ENCODE results near the gene IGSF9.
A peak's percentile ranks its signal among the peaks of the same experiment; 100 is the strongest.

The IGSF9 gene

GRCh38 chr1:159974350-159974965, 29.0 kb upstream of the IGSF9 start:
- no peak for DNase-seq (ENCODE audit: low spot score)

DNA sequence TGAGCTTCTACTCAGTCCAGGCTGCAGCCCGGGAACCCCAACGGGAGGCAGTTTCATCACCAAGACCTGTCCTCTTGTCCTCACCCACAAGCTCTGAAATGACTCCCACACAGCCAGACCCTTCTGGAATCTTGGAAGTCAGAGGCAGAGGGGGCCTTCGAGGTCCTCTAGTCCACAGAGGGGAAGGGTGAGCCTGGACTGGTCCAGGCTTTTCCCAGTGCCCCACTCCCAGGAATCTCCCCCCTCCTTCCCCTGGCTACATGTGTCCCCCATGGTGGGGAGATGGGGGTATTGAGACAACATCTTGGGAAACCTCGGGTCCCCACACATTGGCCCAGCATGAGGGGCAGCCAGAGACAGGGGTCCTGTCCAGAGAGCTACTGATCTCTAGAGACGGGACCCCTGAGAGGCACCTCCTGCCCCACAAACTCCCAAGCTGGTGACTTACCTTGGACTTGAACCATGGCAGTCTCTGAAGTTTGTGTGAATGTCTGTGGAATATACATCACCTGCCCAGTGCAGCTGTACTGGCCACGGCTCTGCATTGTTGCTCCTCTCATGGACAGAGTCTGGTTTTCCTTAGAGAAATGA, 28.0 kb upstream of the IGSF9 start:
- no peak for DNase-seq (ENCODE audit: low spot score)

DNA sequence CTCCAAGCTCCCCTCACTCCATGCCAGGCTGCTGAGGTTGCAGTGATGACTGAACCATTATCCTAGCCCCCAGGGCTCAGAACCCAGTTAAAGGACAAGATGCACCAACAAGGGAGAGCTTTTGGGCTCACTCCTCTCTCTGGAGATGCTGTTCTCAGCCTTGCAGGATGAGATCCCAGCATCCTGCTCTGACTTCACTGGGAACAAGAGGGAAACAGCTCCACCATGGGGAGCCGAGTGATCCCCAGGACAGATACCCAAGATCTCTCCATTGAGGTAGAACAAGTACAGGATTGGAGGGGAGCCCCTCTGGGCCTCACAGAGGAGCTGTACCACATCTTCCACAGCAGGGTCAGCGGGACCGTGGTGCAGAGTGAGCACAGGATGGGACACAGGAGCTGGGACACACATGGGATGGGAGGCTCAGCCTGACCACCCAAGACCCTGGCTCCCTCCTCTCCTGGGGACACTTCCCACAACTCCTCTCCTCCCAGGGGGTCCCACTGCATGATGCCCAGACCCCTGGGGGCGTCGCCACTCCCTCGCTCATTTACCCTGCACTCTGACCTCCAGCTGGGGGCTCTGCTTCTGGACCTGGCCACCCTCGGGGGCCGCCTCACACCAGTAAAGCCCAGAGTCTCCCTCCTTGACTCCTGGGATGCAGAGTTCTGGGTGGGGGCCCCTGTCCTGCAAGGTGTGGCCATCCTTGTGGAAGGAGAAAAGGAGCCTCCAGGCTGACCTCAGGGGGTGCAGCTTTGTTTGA, 27.2 kb upstream of the IGSF9 start:
- no peak for DNase-seq (ENCODE audit: low spot score)

DNA sequence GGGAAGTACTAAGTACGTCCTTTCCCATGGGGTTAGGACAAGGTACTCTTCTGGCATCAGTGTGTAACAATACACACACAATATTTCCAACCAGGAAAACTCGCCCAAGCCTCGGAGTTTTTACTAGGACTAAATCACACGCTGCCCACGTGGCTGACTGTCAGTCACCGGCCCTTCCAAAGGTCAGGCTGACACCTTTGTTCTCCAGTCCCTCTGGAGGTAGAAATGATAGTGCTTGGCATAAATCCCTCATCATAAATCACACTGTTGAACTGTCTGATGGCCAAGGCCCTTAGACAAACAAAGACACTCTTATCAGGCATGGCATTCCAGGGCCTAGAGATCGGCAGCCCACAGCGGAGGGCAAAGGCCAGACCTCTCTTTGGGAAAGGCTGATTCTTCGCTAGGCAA, 25.5 kb upstream of the IGSF9 start:
- no peak for DNase-seq (ENCODE audit: low spot score)

DNA sequence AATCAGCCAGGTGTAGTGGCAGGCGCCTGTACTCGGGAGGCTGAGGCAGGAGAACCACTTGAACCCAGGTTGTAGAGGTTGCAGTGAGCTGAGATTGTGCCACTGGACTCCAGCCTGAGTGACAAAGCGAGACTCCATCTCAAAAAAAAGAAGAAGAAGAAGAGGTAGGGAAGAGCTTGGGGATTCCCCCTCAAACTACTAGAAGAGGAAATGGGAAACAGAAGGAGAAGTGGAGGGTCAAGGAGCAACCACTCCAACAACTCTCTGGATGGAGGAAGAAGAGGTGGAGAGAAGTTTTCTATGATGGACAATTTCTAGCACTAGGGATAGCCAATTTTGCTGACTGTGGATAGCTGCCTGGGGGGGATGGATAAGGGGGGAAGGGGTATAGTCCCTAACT, 23.5 kb upstream of the IGSF9 start:
- DNase-seq (ENCODE audit: low spot score): no peak

DNA sequence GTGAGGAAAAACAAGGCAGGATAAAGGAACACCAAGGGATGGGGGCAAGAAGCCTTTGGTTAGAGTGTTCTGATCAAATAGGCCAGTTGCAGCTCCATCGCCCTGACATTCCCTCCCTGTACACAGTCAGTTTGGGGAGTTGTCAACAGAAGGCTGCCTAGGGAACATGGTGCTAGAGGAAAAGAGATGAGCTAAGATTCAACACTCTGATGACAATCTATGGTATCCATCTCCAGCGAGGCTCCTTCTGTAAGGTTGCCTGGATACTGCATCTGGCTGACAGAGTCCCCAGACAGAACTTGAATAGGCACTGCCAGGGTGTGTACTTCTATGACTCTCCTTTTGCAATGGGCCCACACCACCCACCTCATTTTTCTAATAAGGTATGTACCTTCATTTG, 19.9 kb upstream of the IGSF9 start:
- DNase-seq (ENCODE audit: low spot score): no peak

DNA sequence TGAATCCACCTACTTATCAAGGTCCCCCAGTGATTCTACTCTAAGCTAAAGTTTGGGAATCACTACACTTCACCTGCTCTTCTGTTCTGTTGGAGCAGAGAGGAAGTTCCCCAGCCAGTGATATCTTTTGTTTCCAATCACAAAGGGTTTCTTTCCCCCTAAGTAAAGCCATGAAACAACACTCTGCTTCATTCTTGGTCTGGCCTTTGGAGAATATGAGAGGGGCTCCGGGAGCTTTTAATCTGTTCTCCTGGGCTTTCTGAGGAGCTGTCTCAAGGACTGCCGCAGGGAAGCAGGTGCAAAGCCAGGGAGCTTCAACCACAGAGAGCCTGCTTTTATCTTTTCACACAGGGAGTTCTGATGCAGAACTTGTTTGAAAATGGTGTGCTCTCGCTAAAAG, 18.7 kb upstream of the IGSF9 start:
- DNase-seq (ENCODE audit: low spot score): no peak

DNA sequence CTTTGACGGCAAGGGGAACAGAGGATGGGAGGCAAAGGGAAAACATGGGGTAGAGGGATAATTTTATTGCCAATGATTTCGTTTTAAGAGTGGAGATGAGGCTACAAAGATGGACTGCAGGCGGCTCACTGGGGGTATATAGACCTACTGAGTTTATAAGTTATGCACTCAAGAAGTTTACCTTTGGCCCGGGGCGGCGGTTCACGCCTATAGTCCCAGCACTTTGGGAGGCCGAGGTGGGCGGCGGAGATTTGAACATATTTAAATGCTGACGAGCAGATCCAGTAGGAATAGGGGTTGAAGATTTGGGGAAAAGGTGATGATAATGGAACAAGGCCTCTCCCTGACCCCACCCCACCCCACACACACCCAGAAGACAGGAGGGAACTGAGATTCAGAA, 16.8 kb upstream of the IGSF9 start:
- peak; percentile 17 for DNase-seq (ENCODE audit: low spot score)

- peak; percentile 38 for DNase-seq (ENCODE audit: low spot score)
Observed at GRCh38 chr1:159961636-159962035, 16.2 kb upstream of the IGSF9 start.

GRCh38 chr1:159960721-159961381, 15.4 kb upstream of the IGSF9 start:
- DNase-seq (ENCODE audit: low spot score): peak; percentile 69

- DNase-seq (ENCODE audit: low spot score): peak; percentile 49
Observed at GRCh38 chr1:159959451-159959850, 14.0 kb upstream of the IGSF9 start.

- DNase-seq (ENCODE audit: low spot score): peak; percentile 15
Observed at GRCh38 chr1:159958719-159959380, 13.4 kb upstream of the IGSF9 start.

DNA sequence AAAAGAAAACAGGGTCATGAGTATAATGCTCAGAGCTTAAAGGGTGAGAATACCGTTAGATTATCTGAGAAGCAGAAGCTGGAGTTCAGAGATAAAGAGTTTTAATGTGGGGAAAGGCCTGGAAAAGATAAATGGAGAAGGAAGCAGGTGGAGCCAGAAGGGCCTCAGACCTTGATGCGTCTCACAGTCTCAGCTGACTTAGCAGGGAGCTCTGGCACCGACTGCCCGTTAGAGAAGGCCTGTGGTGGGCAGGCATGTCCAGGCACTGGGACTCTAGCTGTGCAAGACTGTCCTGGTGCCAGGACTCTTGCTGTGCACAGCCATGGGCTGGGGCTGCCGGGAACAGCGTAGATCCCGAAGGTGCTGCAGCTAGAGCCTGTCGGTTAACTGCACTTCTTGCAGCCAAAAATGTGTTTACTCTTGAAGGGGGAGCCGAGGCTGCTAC, 12.4 kb upstream of the IGSF9 start:
- DNase-seq (ENCODE audit: low spot score): peak; percentile 46

DNA sequence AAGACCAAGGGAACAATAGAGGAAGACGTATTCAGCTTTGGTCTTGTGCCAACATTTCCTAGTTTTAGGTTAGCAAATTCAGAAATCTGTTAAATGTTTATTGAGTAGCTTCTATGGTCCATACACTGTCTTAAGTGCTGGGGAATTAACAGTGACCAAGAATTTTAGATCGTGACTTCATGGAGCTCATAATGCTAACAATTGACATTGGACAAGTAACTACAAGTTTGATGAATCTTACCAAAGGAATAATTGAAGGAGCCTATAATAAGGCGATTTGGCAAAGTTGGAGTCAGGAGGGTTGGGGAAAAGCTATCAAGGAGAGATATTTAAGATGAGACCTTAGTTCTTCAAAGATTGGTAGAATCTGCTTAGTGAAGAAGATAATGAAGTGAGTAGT, 10.0 kb upstream of the IGSF9 start:
- no peak for DNase-seq (ENCODE audit: low spot score)

GRCh38 chr1:159953536-159954515, 8.4 kb upstream of the IGSF9 start, which contains the start of gene SLAMF9:
Gene SLAMF9, minus strand, starts transcription at chr1:159954237. Its CDS starts 100 bp downstream, at chr1:159954137.
- peak; percentile 57 for DNase-seq (ENCODE audit: low spot score)

DNA sequence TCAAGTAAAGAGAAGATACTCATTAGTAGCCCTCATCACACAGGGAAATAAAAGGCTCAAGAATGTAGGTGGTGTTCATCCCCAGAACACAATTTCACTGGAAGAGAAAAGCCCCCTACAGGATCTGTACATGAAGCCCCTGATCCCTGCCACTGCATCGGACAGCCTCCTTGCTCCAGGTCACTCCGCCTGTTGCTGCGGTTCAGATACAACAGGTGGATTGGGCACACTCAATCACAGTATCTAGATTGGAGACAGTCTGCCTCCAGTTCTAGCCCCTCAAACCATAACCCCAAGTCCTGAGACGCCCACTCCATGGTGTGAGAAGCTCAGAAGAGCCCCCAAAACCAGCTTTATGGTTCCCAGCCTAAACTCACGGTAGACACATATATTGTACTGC, 7.5 kb upstream of the IGSF9 start:
- peak; percentile 17 for DNase-seq (ENCODE audit: low spot score)

DNA sequence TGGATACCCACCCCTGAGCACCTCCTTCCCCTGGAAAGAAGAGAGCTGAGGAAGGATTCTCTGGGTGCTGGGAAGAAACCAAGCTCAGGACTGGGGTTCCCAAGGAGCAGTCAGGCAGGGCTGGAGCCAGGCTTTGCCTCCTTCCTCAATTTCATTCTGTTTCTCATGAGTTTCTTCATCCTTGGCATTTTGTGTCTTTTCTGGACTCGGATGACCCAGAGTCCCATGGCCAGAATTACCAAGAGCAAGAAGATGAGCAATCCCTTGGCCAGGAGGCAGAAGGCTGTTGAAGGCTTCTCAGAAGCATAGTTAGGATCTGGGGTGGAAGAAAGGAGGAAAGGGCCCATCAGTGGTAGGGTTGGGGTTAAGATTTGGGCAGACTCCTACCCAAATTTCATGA, 6.1 kb upstream of the IGSF9 start:
- DNase-seq (ENCODE audit: low spot score): peak; percentile 28

GRCh38 chr1:159951016-159951415, 5.6 kb upstream of the IGSF9 start:
- DNase-seq (ENCODE audit: low spot score): no peak

DNA sequence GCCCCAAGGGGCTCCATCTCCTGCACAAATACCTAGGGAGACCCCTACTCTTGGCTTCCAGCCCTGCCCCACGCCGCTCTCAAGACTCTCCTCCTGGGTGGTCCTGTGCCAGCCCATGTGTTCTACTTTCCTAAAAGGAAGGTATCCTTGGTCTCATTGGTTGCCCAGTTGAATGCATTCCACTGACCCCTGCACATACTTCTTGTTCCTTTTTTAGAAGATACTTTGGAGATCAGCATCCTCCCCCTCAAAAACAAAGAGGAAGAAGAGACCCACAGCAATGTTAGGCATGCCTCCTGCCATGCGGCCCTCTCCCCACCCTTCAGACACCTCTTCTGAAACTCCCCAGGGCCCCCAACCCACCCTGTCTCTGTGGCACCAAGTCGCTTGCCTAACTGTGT, 4.6 kb upstream of the IGSF9 start:
- no peak for DNase-seq (ENCODE audit: low spot score)

GRCh38 chr1:159949123-159949522, 3.7 kb upstream of the IGSF9 start:
- no peak for DNase-seq (ENCODE audit: low spot score)

DNA sequence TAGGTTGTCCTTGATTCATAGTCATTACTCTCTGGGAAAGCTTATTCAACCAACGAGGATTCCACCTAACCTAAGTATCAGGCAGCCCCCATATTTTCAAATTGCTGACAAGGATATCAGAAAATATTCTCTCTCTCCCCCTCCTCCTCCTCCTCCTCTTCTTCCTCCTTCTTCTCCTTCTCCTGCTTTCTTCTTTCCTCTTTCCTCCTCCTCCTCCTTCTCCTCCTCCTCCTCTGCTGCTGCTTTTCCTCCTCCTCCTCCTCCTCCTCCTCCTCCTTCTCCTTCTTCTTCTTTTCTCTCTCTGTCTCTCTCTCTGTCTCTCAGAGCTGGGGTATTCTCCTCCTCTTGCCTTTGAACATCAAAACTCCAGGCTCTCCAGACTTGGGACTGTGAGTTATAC, 2.5 kb upstream of the IGSF9 start:
- DNase-seq (ENCODE audit: low spot score): no peak
